ENCODE data around the gene LSM5. TPM values are rescaled to one million over a fixed set of nuclear protein-coding genes. Genes with fewer than 3 reads are reported as not detected.
"Not testable (repeated sequence)": the region's sequence is repeated elsewhere in the genome, so short reads cannot be mapped to it uniquely, and the experiment has no call there.

Gene LSM5
- total RNA-seq, 1 experiment from 2014 or later, result 47.8 TPM

GRCh38 chr7:32479574-32480200, 10.5 kb downstream of the LSM5 start:
- no peak overlapping the region for H3K4me2 ChIP-seq (ENCODE audit: low read depth, low read length, poor library complexity, severe bottlenecking)
- H4K20me1 ChIP-seq (ENCODE audit: insufficient read depth, low read depth, low read length), result no peaks in the 10 kb centered on the region
- H3K36me3 ChIP-seq (ENCODE audit: insufficient read depth, low read length), result no peaks in the 10 kb centered on the region
- no peaks in the 10 kb centered on the region for H3K9me3 ChIP-seq (ENCODE audit: low read length)
- no peak overlapping the region for H3K4me3 ChIP-seq (ENCODE audit: low read length)
- H3K27ac ChIP-seq (ENCODE audit: low read length), result no peak overlapping the region
- H3K79me2 ChIP-seq (ENCODE audit: low read length), result no peaks in the 10 kb centered on the region
- DNase-seq, result peak; percentile 80
- H2AFZ ChIP-seq (ENCODE audit: low read length), result no peak overlapping the region
- no peak overlapping the region for H3K9ac ChIP-seq (ENCODE audit: low read length)
- H3K4me1 ChIP-seq (ENCODE audit: low read length), result no peaks in the 10 kb centered on the region
- no peaks in the 10 kb centered on the region for H3K27me3 ChIP-seq (ENCODE audit: low read length)
- no peaks in the 10 kb centered on the region for H3K9me2 ChIP-seq (replicated peaks; ENCODE audit: insufficient read depth, low read length)

- no peak overlapping the region for H3K9ac ChIP-seq (ENCODE audit: low read length)
- no peaks in the 10 kb centered on the region for H4K20me1 ChIP-seq (ENCODE audit: insufficient read depth, low read depth, low read length)
- H3K9me3 ChIP-seq (ENCODE audit: low read length), result no peaks in the 10 kb centered on the region
- H3K27me3 ChIP-seq (ENCODE audit: low read length), result no peaks in the 10 kb centered on the region
- H3K4me3 ChIP-seq (ENCODE audit: low read length), result no peak overlapping the region
- no peaks in the 10 kb centered on the region for H3K9me2 ChIP-seq (replicated peaks; ENCODE audit: insufficient read depth, low read length)
- H3K4me2 ChIP-seq (ENCODE audit: low read depth, low read length, poor library complexity, severe bottlenecking), result no peak overlapping the region
- DNase-seq, result no peak
- H3K4me1 ChIP-seq (ENCODE audit: low read length), result no peaks in the 10 kb centered on the region
- no peaks in the 10 kb centered on the region for H3K36me3 ChIP-seq (ENCODE audit: insufficient read depth, low read length)
- H3K79me2 ChIP-seq (ENCODE audit: low read length), result no peaks in the 10 kb centered on the region
- no peak overlapping the region for H2AFZ ChIP-seq (ENCODE audit: low read length)
- no peak overlapping the region for H3K27ac ChIP-seq (ENCODE audit: low read length)
These were observed 12.6 kb downstream of the LSM5 start for GRCh38 chr7:32477649-32477980.

GRCh38 chr7:32476816-32477648, 13.1 kb downstream of the LSM5 start:
- Histone ChIP-seq H3K4me2 (ENCODE audit: low read depth, low read length, poor library complexity, severe bottlenecking) (no peak overlapping the region), H3K79me2 (ENCODE audit: low read length) (no peaks in the 10 kb centered on the region), H3K27ac (ENCODE audit: low read length) (no peak overlapping the region), H2AFZ (ENCODE audit: low read length) (no peak overlapping the region), H3K9me3 (ENCODE audit: low read length) (no peaks in the 10 kb centered on the region), H3K27me3 (ENCODE audit: low read length) (no peaks in the 10 kb centered on the region), H3K9ac (ENCODE audit: low read length) (no peak overlapping the region), H3K36me3 (ENCODE audit: insufficient read depth, low read length) (no peaks in the 10 kb centered on the region), H3K4me1 (ENCODE audit: low read length) (no peaks in the 10 kb centered on the region), H3K9me2 (replicated peaks; ENCODE audit: insufficient read depth, low read length) (no peaks in the 10 kb centered on the region), H3K4me3 (ENCODE audit: low read length) (no peak overlapping the region), H4K20me1 (ENCODE audit: insufficient read depth, low read depth, low read length) (no peaks in the 10 kb centered on the region)
- DNase-seq, result no peak

- H3K27ac ChIP-seq (ENCODE audit: low read length), result no peak overlapping the region
- no peaks in the 10 kb centered on the region for H4K20me1 ChIP-seq (ENCODE audit: insufficient read depth, low read depth, low read length)
- no peaks in the 10 kb centered on the region for H3K9me2 ChIP-seq (replicated peaks; ENCODE audit: insufficient read depth, low read length)
- no peak overlapping the region for H2AFZ ChIP-seq (ENCODE audit: low read length)
- no peak for DNase-seq
- H3K4me2 ChIP-seq (ENCODE audit: low read depth, low read length, poor library complexity, severe bottlenecking), result no peak overlapping the region
- no peaks in the 10 kb centered on the region for H3K79me2 ChIP-seq (ENCODE audit: low read length)
- no peaks in the 10 kb centered on the region for H3K4me1 ChIP-seq (ENCODE audit: low read length)
- H3K9ac ChIP-seq (ENCODE audit: low read length), result no peak overlapping the region
- no peaks in the 10 kb centered on the region for H3K36me3 ChIP-seq (ENCODE audit: insufficient read depth, low read length)
- H3K4me3 ChIP-seq (ENCODE audit: low read length), result no peak overlapping the region
- no peaks in the 10 kb centered on the region for H3K27me3 ChIP-seq (ENCODE audit: low read length)
- no peaks in the 10 kb centered on the region for H3K9me3 ChIP-seq (ENCODE audit: low read length)
These were observed 16.2 kb downstream of the LSM5 start for GRCh38 chr7:32474008-32474407.

- no peaks in the 10 kb centered on the region for H3K4me1 ChIP-seq (ENCODE audit: low read length)
- H3K9me3 ChIP-seq (ENCODE audit: low read length), result no peaks in the 10 kb centered on the region
- no peaks in the 10 kb centered on the region for H4K20me1 ChIP-seq (ENCODE audit: insufficient read depth, low read depth, low read length)
- no peak overlapping the region for H3K4me3 ChIP-seq (ENCODE audit: low read length)
- H3K4me2 ChIP-seq (ENCODE audit: low read depth, low read length, poor library complexity, severe bottlenecking), result no peak overlapping the region
- H3K9me2 ChIP-seq (replicated peaks; ENCODE audit: insufficient read depth, low read length), result no peaks in the 10 kb centered on the region
- H3K27me3 ChIP-seq (ENCODE audit: low read length), result no peaks in the 10 kb centered on the region
- no peaks in the 10 kb centered on the region for H3K36me3 ChIP-seq (ENCODE audit: insufficient read depth, low read length)
- no peak for DNase-seq
- H3K27ac ChIP-seq (ENCODE audit: low read length), result no peak overlapping the region
- H2AFZ ChIP-seq (ENCODE audit: low read length), result no peak overlapping the region
- H3K9ac ChIP-seq (ENCODE audit: low read length), result no peak overlapping the region
- no peaks in the 10 kb centered on the region for H3K79me2 ChIP-seq (ENCODE audit: low read length)
These were observed 18.2 kb downstream of the LSM5 start for GRCh38 chr7:32472015-32472414.

- Histone ChIP-seq H3K27me3 (ENCODE audit: low read length) (no peaks in the 10 kb centered on the region), H3K4me3 (ENCODE audit: low read length) (no peak overlapping the region), H3K79me2 (ENCODE audit: low read length) (no peaks in the 10 kb centered on the region), H3K9ac (ENCODE audit: low read length) (no peak overlapping the region), H3K36me3 (ENCODE audit: insufficient read depth, low read length) (no peaks in the 10 kb centered on the region), H3K9me3 (ENCODE audit: low read length) (no peaks in the 10 kb centered on the region), H4K20me1 (ENCODE audit: insufficient read depth, low read depth, low read length) (no peaks in the 10 kb centered on the region), H3K9me2 (replicated peaks; ENCODE audit: insufficient read depth, low read length) (no peaks in the 10 kb centered on the region), H3K4me2 (ENCODE audit: low read depth, low read length, poor library complexity, severe bottlenecking) (no peak overlapping the region), H2AFZ (ENCODE audit: low read length) (no peak overlapping the region), H3K27ac (ENCODE audit: low read length) (no peak overlapping the region), H3K4me1 (ENCODE audit: low read length) (no peaks in the 10 kb centered on the region)
- no peak for DNase-seq
These were observed 19.3 kb downstream of the LSM5 start for GRCh38 chr7:32470871-32471270.

GRCh38 chr7:32470004-32470403, 20.2 kb downstream of the LSM5 start:
- H3K4me3 ChIP-seq (ENCODE audit: low read length); H3K4me1 ChIP-seq (ENCODE audit: low read length); H3K36me3 ChIP-seq (ENCODE audit: insufficient read depth, low read length); H3K9ac ChIP-seq (ENCODE audit: low read length); H3K9me2 ChIP-seq (replicated peaks; ENCODE audit: insufficient read depth, low read length); DNase-seq; H2AFZ ChIP-seq (ENCODE audit: low read length); H3K27ac ChIP-seq (ENCODE audit: low read length); H4K20me1 ChIP-seq (ENCODE audit: insufficient read depth, low read depth, low read length); H3K79me2 ChIP-seq (ENCODE audit: low read length); H3K4me2 ChIP-seq (ENCODE audit: low read depth, low read length, poor library complexity, severe bottlenecking); H3K27me3 ChIP-seq (ENCODE audit: low read length); H3K9me3 ChIP-seq (ENCODE audit: low read length): not testable (repeated sequence)

GRCh38 chr7:32464641-32465416, 25.4 kb downstream of the LSM5 start:
- H3K4me2 ChIP-seq (ENCODE audit: low read depth, low read length, poor library complexity, severe bottlenecking); H3K27ac ChIP-seq (ENCODE audit: low read length); H3K9me3 ChIP-seq (ENCODE audit: low read length); H3K4me1 ChIP-seq (ENCODE audit: low read length); H2AFZ ChIP-seq (ENCODE audit: low read length); H3K4me3 ChIP-seq (ENCODE audit: low read length); H3K79me2 ChIP-seq (ENCODE audit: low read length); H3K9ac ChIP-seq (ENCODE audit: low read length); H3K9me2 ChIP-seq (replicated peaks; ENCODE audit: insufficient read depth, low read length); H3K27me3 ChIP-seq (ENCODE audit: low read length); H4K20me1 ChIP-seq (ENCODE audit: insufficient read depth, low read depth, low read length); DNase-seq; H3K36me3 ChIP-seq (ENCODE audit: insufficient read depth, low read length): not testable (repeated sequence)
